ENCODE results near the gene OR2V1.
"Not testable (repeated sequence)": the region's sequence is repeated elsewhere in the genome, so short reads cannot be mapped to it uniquely, and the experiment has no call there.

OR2V1 gene

GRCh38 chr5:181130832-181131496 is at the start of gene OR2V1:
Gene OR2V1, minus strand, starts transcription at chr5:181131169. Its CDS starts 5,865 bp downstream, at chr5:181125304.
- no peak for DNase-seq (ENCODE audit: low read depth in 2 of 2)

GRCh38 chr5:181177559-181177958 is 46.6 kb upstream of the OR2V1 start:
- DNase-seq (ENCODE audit: low read depth in 2 of 2): not testable (repeated sequence)

GRCh38 chr5:181176254-181176952 is 45.4 kb upstream of the OR2V1 start:
- no peak for DNase-seq (ENCODE audit: low read depth in 2 of 2)

- DNase-seq (ENCODE audit: low read depth in 2 of 2): peak in 1 of 2 donors; percentile 68
Observed at GRCh38 chr5:181173420-181174342, 42.7 kb upstream of the OR2V1 start.

GRCh38 chr5:181173027-181173419 is 42.1 kb upstream of the OR2V1 start:
- DNase-seq (ENCODE audit: low read depth in 2 of 2): peak in 1 of 2 donors; percentile 77

GRCh38 chr5:181171782-181172181 is 40.8 kb upstream of the OR2V1 start:
- DNase-seq (ENCODE audit: low read depth in 2 of 2): no peak

- DNase-seq (ENCODE audit: low read depth in 2 of 2): no peak
Observed at GRCh38 chr5:181170996-181171395, 40.0 kb upstream of the OR2V1 start.

GRCh38 chr5:181170237-181170825 is 39.4 kb upstream of the OR2V1 start:
- DNase-seq (ENCODE audit: low read depth in 2 of 2): no peak

- DNase-seq (ENCODE audit: low read depth in 2 of 2): peak; percentile 54 to 77
Observed at GRCh38 chr5:181169459-181170236, 38.7 kb upstream of the OR2V1 start.

GRCh38 chr5:181168595-181169118 is 37.7 kb upstream of the OR2V1 start:
- DNase-seq (ENCODE audit: low read depth in 2 of 2): no peak

- no peak for DNase-seq (ENCODE audit: low read depth in 2 of 2)
Observed at GRCh38 chr5:181167814-181168488, 37.0 kb upstream of the OR2V1 start.

- no peak for DNase-seq (ENCODE audit: low read depth in 2 of 2)
Observed at GRCh38 chr5:181166812-181167733, 36.1 kb upstream of the OR2V1 start.

- peak in 1 of 2 donors; percentile 49 for DNase-seq (ENCODE audit: low read depth in 2 of 2)
Observed at GRCh38 chr5:181164076-181164952, 33.3 kb upstream of the OR2V1 start.

GRCh38 chr5:181163487-181164075 is 32.6 kb upstream of the OR2V1 start:
- no peak for DNase-seq (ENCODE audit: low read depth in 2 of 2)

GRCh38 chr5:181161534-181162175 is 30.7 kb upstream of the OR2V1 start:
- no peak for DNase-seq (ENCODE audit: low read depth in 2 of 2)

- peak in 1 of 2 donors; percentile 34 for DNase-seq (ENCODE audit: low read depth in 2 of 2)
Observed at GRCh38 chr5:181160755-181161533, 30.0 kb upstream of the OR2V1 start.

Data from stimulated activated CD4-positive, alpha-beta T cell treated with anti-CD3 and anti-CD28 coated beads, Interleukin-1b, Interleukin-23, amount 100 ng/mL, for 4 hours (primary cell).